Right atrium auricular region (tissue), 2 donors: ENCODE results near the gene RAP1A. TPM values are rescaled to one million over a fixed set of nuclear protein-coding genes. Genes with fewer than 3 reads are reported as not detected.

Experiments used
- DNase-seq: peaks from one replicate; pipeline ENCODE4 v3.0.0-alpha.2; 2019; ENCODE audit warnings: low spot score
- H3K27ac ChIP-seq, 2 donors: fragments of 200-600 bp; sonication (generic); 1 replicate in 1 of 2; 2 replicates in 1 of 2; pipeline ENCODE4 v1.5.1; 2016 to 2019
- H3K27me3 ChIP-seq, 2 donors: fragments of 200-600 bp; sonication (generic); one replicate each; pipeline versions ENCODE4 v1.5.1 to v1.6.0; 2017 to 2019
- H3K36me3 ChIP-seq: fragments of 200-600 bp; sonication (generic); one replicate; pipeline ENCODE4 v1.5.1; 2016
- H3K4me1 ChIP-seq, 2 donors: fragments of 200-600 bp; sonication (generic); one replicate each; pipeline versions ENCODE4 v1.5.1 to v1.6.0; 2017 to 2019
- H3K4me3 ChIP-seq, 2 donors: fragments of 200-600 bp; sonication (generic); 1 replicate in 1 of 2; 2 replicates in 1 of 2; pipeline ENCODE4 v1.5.1; 2017 to 2019; ENCODE audit warnings: mild to moderate bottlenecking in 1 of 2, moderate library complexity in 1 of 2
- H3K9me3 ChIP-seq, 2 donors: fragments of 200-600 bp; sonication (generic); one replicate each; pipeline ENCODE4 v1.5.1; 2019
- CTCF ChIP-seq, 2 donors: fragments of 200-600 bp; sonication (generic); IDR thresholded peaks; one replicate each; pipeline ENCODE4 v1.5.1; 2019; ENCODE audit warnings: antibody characterized with exemption in 2 of 2
- total RNA-seq, 2 donors: library from RNA; depleted of rRNA; stranded (reverse); fragments of >200 nt; gene quantifications; one replicate each; pipeline ENCODE4 v1.1.0, GENCODE V29; 2016

RAP1A gene
- total RNA-seq, 2 donors from 2014 or later: 62.1 to 72.8 TPM

- Histone ChIP-seq H3K27me3 (no peaks in the 10 kb centered on the region), H3K27ac (peak overlapping the region; percentile 96 to 98), H3K9me3 (no peaks in the 10 kb centered on the region), H3K4me3 (peak overlapping the region in 1 of 2 donors; percentile 0), H3K4me1 (peaks cover 0 to 91% of the 10 kb centered on the region in 2 donors), H3K36me3 (no peaks in the 10 kb centered on the region)
- no peak for TF ChIP-seq CTCF (IDR thresholded peaks at IDR 0.05)
- peak; percentile 67 for DNase-seq
These were observed 116.4 kb downstream of the RAP1A start for GRCh38 chr1:111735858-111736544.

DNA sequence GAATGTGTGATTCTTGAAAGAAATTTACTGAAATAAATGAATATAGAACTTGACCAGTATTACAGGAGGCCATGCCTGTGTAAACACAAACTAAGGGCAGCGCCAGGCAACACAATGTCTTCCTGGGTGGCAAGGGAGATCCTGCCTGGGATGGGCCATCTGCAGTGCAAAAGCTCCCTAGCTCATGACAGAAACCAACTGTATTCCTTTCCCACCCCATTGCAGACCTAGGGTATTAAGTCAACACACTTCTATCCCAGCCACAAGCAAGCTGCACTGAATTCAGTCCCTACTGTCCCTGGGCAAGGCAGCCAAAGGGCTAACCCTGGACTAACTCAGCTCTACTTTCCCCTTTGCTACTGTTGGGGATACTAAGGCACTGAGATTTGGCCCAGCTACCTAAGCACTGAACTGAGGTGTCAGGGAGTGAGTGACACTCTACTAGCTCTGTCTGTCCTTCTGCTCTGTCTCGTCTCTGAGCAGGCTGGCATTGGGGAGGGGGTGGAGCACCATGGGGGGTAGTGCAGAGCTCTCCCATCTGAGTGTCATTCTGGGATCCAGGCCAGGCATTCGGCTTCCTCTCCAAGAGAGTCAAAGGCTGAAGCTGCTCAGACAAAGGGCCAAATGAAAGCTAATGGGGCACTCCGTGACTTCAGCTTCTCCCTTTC, 117.1 kb downstream of the RAP1A start:
- Histone ChIP-seq H3K9me3 (no peaks in the 10 kb centered on the region), H3K4me1 (peaks cover 0 to 91% of the 10 kb centered on the region in 2 donors), H3K36me3 (no peaks in the 10 kb centered on the region), H3K27ac (peak overlapping the region; percentile 96 to 98), H3K27me3 (no peaks in the 10 kb centered on the region), H3K4me3 (peak overlapping the region in 1 of 2 donors; percentile 65)
- DNase-seq: peak; percentile 68
- TF ChIP-seq CTCF (IDR thresholded peaks at IDR 0.05): no peak

DNA sequence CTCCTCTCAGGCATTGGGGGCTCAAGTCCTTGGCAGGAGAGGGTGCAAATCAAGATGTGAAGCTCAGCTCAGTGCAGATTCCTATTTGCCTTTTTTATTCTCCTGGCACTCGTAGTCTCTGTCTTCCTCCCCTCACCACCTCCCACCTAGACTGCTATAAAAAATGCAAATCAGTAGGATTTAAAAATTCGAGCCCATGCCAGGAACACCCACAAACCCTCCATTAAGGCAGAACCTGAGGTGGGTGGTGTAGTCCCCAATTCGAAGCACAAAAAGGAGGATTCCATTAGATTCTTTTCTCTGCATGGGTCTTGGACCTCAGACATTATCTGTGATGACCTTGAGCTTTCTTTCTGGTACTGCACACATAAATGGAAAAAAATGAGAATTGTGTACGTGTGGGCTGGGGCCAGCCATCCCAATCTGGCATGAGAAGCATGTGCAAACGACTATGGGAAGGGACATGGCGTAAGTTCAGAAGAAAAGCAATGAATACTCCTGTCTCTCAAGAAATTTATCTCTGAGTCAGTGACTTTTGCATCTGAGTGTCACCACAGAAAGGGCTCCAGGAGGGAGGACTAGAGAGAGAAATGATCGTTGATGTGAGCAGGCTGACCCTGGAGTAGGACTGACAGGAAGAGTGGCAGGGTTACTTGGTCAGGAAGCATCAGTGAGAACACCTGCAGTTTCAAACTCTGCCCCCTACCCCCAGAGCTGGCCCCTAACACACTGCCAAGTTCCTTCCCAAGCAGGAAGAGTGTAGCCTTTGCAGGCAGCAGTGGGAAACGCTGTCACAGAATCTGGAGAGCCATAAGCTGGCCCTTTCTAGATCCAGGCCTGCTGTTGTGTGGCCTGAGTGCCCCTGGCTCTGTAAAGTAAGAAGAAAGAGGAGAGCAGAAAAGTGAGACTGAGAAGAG, 117.9 kb downstream of the RAP1A start:
- DNase-seq: no peak
- no peaks in the 10 kb centered on the region for H3K27me3 ChIP-seq
- H3K27ac ChIP-seq: peak overlapping the region; percentile 96 to 98
- no peaks in the 10 kb centered on the region for H3K36me3 ChIP-seq
- TF ChIP-seq CTCF (IDR thresholded peaks at IDR 0.05): no peak
- H3K4me1 ChIP-seq: peaks cover 0 to 89% of the 10 kb centered on the region in 2 donors
- H3K4me3 ChIP-seq: peak overlapping the region; percentile 62 to 65
- no peaks in the 10 kb centered on the region for H3K9me3 ChIP-seq

- no peak for TF ChIP-seq CTCF (IDR thresholded peaks at IDR 0.05)
- Histone ChIP-seq H3K9me3 (no peaks in the 10 kb centered on the region), H3K27ac (peak overlapping the region; percentile 96 to 98), H3K27me3 (no peaks in the 10 kb centered on the region), H3K4me3 (peak overlapping the region; percentile 62 to 65), H3K4me1 (peaks cover 0 to 89% of the 10 kb centered on the region in 2 donors), H3K36me3 (no peaks in the 10 kb centered on the region)
- no peak for DNase-seq
These were observed 118.5 kb downstream of the RAP1A start for GRCh38 chr1:111738133-111738435.

DNA sequence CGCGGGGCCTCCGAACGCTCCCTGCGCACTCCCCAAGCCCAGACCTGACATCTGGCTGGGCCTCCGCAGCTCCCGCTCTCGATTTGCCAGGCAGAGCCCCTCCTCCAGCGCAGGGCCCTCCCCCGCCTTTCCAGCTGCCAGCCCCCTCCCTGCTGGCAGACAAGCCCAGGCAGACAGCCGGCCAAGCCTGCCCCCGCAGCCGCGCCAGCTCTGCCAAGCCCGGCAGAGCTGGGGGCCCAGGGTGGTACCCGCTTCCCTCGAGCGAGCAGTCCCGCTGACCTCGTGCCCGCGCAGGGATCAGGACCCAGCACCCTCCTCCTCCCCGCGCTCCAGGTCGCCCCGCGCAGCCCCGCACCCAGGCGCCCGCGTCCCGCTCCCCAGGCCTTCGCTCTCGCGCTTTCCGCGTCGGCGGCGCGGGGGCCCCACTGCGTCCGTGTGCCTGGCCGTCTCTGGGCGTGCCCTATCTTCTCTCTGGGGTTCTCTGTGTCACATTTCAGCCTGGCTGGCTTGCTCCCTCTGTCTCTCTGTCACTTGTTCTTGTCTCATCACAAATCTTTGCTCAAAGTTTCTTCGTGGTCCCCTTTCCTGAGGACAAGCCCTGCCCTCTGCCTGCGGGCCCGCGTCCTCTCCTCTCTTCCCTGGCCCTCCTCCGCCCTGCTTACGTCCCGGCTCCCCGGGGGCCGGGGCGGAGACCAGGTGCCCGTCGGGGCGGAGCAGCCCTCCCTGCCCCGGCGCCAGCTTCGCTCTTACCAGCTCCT, 119.0 kb downstream of the RAP1A start:
- peak; percentile 73 for DNase-seq
- H3K4me1 ChIP-seq: peaks cover 0 to 88% of the 10 kb centered on the region in 2 donors

More for the DNA sequence above, 119.0 kb downstream of the RAP1A start:
- peak in 1 of 2 donors; percentile 29 for TF ChIP-seq CTCF (IDR thresholded peaks at IDR 0.05)
- no peaks in the 10 kb centered on the region for H3K36me3 ChIP-seq
- H3K4me3 ChIP-seq: peak overlapping the region; percentile 62 to 65
- no peaks in the 10 kb centered on the region for H3K9me3 ChIP-seq
- peak overlapping the region; percentile 96 to 98 for H3K27ac ChIP-seq
- H3K27me3 ChIP-seq: no peaks in the 10 kb centered on the region
